ENCODE data around the gene STAT2. TPM values are rescaled to one million over a fixed set of nuclear protein-coding genes. Genes with fewer than 3 reads are reported as not detected.
"Not testable (repeated sequence)": the region's sequence is repeated elsewhere in the genome, so short reads cannot be mapped to it uniquely, and the experiment has no call there.

Gene STAT2
- total RNA-seq, 1 experiment from 2014 or later, result 61.2 TPM

DNA sequence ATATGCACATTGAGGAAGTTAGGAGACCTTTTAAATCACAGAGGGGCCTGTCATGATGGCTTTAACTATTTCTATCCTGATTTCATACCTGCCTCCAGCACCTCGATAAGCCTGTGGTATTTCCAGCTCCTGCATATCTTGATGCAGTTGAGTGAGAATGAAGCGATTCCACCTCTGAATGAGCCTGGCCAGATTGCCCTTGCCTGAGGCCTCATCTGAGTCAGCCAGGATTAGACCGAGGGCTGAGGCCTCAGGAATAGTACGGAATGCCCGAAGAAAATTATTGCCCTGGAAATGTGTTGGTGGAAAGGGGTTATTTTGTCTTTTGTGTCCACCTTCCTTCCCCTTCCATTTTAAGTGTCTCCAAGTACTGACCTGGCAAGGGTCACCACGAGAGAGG is 35.7 kb downstream of the STAT2 start:
- no TSS peak for BruUV-seq (replicated peaks)
- CTCF ChIA-PET, result interaction anchor here (0.6 to 0.7 kb wide), 2 partner anchors 14 to 247 kb away, joined by 4 read pairs; partner anchors contain the start of gene IL23A
- DNase-seq (ENCODE audit: unreplicated experiment), result no peak
- no peaks in the 10 kb centered on the region for H3K27me3 Mint-ChIP-seq (ENCODE audit: insufficient read depth, unreplicated experiment)
- TF ChIP-seq, protein P1, sequence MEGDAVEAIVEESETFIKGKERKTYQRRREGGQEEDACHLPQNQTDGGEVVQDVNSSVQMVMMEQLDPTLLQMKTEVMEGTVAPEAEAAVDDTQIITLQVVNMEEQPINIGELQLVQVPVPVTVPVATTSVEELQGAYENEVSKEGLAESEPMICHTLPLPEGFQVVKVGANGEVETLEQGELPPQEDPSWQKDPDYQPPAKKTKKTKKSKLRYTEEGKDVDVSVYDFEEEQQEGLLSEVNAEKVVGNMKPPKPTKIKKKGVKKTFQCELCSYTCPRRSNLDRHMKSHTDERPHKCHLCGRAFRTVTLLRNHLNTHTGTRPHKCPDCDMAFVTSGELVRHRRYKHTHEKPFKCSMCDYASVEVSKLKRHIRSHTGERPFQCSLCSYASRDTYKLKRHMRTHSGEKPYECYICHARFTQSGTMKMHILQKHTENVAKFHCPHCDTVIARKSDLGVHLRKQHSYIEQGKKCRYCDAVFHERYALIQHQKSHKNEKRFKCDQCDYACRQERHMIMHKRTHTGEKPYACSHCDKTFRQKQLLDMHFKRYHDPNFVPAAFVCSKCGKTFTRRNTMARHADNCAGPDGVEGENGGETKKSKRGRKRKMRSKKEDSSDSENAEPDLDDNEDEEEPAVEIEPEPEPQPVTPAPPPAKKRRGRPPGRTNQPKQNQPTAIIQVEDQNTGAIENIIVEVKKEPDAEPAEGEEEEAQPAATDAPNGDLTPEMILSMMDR (IDR thresholded peaks at IDR 0.05; ENCODE audit: unreplicated experiment), result no peak
- intact Hi-C loops (cut with micrococcal nuclease), result no loop called here
- no peaks in the 10 kb centered on the region for H3K9me3 Mint-ChIP-seq (ENCODE audit: unreplicated experiment)
- H3K4me1 Mint-ChIP-seq (ENCODE audit: insufficient read depth, unreplicated experiment), result no peaks in the 10 kb centered on the region
- POLR2A ChIA-PET, result interaction anchor here (0.8 kb wide), 2 partner anchors 10 to 14 kb away, joined by 3 read pairs; no protein-coding TSS in a partner anchor
- H3K4me3 Mint-ChIP-seq (ENCODE audit: unreplicated experiment), result no peak overlapping the region
- no peak overlapping the region for H3K27ac Mint-ChIP-seq (ENCODE audit: low read depth, unreplicated experiment)
- peaks cover 76% of the 10 kb centered on the region for H3K36me3 Mint-ChIP-seq (ENCODE audit: insufficient read depth, unreplicated experiment)

DNA sequence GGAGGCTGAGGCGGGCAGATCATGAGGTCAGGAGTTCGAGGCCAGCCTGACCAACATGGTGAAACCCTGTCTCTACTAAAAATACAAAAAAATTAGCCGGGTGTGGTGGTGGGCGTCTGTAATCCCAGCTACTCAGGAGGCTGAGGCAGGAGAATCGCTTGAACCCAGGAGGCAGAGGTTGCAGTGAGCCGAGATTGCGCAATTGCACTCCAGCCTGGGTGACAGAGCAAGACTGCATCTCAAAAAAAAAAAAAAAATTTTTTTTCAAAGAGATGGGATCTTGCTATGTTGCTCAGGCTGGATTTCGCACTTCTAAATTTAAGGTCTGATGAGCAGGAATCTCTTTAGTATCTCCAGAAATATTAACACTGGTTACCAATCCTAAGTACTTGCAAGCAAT is 38.3 kb downstream of the STAT2 start:
- BruUV-seq (replicated peaks); intact Hi-C loops (cut with micrococcal nuclease); DNase-seq (ENCODE audit: unreplicated experiment); H3K4me1 Mint-ChIP-seq (ENCODE audit: insufficient read depth, unreplicated experiment); H3K4me3 Mint-ChIP-seq (ENCODE audit: unreplicated experiment); H3K27me3 Mint-ChIP-seq (ENCODE audit: insufficient read depth, unreplicated experiment); H3K27ac Mint-ChIP-seq (ENCODE audit: low read depth, unreplicated experiment); H3K9me3 Mint-ChIP-seq (ENCODE audit: unreplicated experiment): not testable (repeated sequence)
- POLR2A ChIA-PET, result interaction anchor here (8.3 kb wide), 1 partner anchor 10 kb away, joined by 79 read pairs; the partner anchor contains the start of gene PAN2
- CTCF ChIA-PET, result interaction anchor here (0.6 kb wide), 1 partner anchor 31 kb away, joined by 3 read pairs; no protein-coding TSS in a partner anchor
- H3K36me3 Mint-ChIP-seq (ENCODE audit: insufficient read depth, unreplicated experiment), result peaks cover 55% of the 10 kb centered on the region

DNA sequence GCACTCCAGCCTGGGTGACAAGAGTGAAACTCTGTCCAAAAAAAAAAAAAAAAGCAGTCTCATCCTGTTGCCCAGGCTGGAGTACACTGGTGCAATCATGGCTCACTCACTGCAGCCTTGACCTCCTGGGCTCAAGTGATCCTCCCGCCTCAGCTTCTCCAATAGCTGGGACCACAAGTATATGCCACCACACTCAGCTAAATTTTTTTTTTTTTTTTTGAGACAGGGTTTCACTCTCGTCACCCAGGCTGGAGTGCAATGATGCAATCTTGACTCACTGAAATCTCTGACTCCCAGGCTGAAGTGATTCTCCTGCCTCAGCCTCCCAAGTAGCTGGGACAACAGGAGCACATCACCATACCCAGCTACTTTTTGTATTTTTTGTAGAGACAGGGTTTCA is 38.9 kb downstream of the STAT2 start:
- DNase-seq (ENCODE audit: unreplicated experiment), result peak; percentile 38
- CTCF ChIA-PET, result interaction anchor here (0.6 to 1.2 kb wide), 2 partner anchors 31 to 143 kb away, joined by 3 read pairs; no protein-coding TSS in a partner anchor

DNA sequence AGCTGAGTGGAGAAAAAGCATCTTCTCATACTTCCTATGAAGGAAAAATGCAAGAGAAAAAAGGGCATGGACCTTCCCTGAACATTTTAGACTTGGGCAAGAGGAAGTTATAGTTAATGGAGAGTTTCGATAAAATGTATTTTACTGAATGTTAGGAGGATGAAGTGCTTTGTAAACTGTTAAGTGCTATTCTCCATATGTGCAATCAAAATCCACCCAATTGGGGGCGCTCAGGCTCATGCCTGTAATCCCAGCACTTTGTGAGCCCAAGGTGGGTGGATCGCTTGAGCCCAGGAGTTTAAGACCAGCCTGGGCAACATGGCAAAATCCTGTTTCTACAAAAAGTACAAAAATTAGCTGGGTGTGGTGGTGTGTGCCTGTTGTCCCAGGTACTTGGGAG is 42.2 kb downstream of the STAT2 start:
- no peak for DNase-seq (ENCODE audit: unreplicated experiment)

More for the DNA sequence above, 38.9 kb downstream of the STAT2 start:
- H3K4me1 Mint-ChIP-seq (ENCODE audit: insufficient read depth, unreplicated experiment), result no peaks in the 10 kb centered on the region
- H3K27ac Mint-ChIP-seq (ENCODE audit: low read depth, unreplicated experiment), result no peak overlapping the region
- POLR2A ChIA-PET, result interaction anchor here (8.3 kb wide), 1 partner anchor 11 kb away, joined by 79 read pairs; the partner anchor contains the start of gene PAN2
- intact Hi-C loops (cut with micrococcal nuclease), result no loop called here
- no peaks in the 10 kb centered on the region for H3K9me3 Mint-ChIP-seq (ENCODE audit: unreplicated experiment)
- TF ChIP-seq, protein P1 (IDR thresholded peaks at IDR 0.05; ENCODE audit: unreplicated experiment), result no peak
- no peaks in the 10 kb centered on the region for H3K27me3 Mint-ChIP-seq (ENCODE audit: insufficient read depth, unreplicated experiment)
- H3K36me3 Mint-ChIP-seq (ENCODE audit: insufficient read depth, unreplicated experiment), result peaks cover 50% of the 10 kb centered on the region
- no TSS peak for BruUV-seq (replicated peaks)
- no peak overlapping the region for H3K4me3 Mint-ChIP-seq (ENCODE audit: unreplicated experiment)

More for the DNA sequence above, 42.2 kb downstream of the STAT2 start:
- H3K36me3 Mint-ChIP-seq (ENCODE audit: insufficient read depth, unreplicated experiment), result peaks cover 54% of the 10 kb centered on the region
- TF ChIP-seq, protein P1 (IDR thresholded peaks at IDR 0.05; ENCODE audit: unreplicated experiment), result no peak
- no peak overlapping the region for H3K27ac Mint-ChIP-seq (ENCODE audit: low read depth, unreplicated experiment)
- ChIA-PET CTCF (interaction anchor here (0.5 to 1.4 kb wide), 4 partner anchors 13 to 766 kb away, joined by 3 to 5 read pairs (median 4); no protein-coding TSS in a partner anchor), POLR2A (interaction anchor here (1.0 to 8.3 kb wide), 5 partner anchors 10 to 190 kb away, joined by 3 to 79 read pairs (median 10); partner anchors contain the start of genes ESYT1, PAN2 and STAT2)
- no peaks in the 10 kb centered on the region for H3K4me1 Mint-ChIP-seq (ENCODE audit: insufficient read depth, unreplicated experiment)
- H3K4me3 Mint-ChIP-seq (ENCODE audit: unreplicated experiment), result no peak overlapping the region
- no TSS peak for BruUV-seq (replicated peaks)
- intact Hi-C loops (cut with micrococcal nuclease), result no loop called here
- no peaks in the 10 kb centered on the region for H3K27me3 Mint-ChIP-seq (ENCODE audit: insufficient read depth, unreplicated experiment)
- H3K9me3 Mint-ChIP-seq (ENCODE audit: unreplicated experiment), result no peaks in the 10 kb centered on the region
